Muscle layer of duodenum (tissue), 2 donors: ENCODE measurements around the gene ADAMTS15.

Source experiments
- H3K27ac ChIP-seq: one replicate; pipeline ENCODE4 v1.7.0; 2013; ENCODE audit warnings: mild to moderate bottlenecking, low read length
- H3K27me3 ChIP-seq: one replicate; pipeline ENCODE4 v1.7.0; 2013; ENCODE audit warnings: low read depth, mild to moderate bottlenecking, control low read depth, low read length
- H3K36me3 ChIP-seq, 2 donors: one replicate each; pipeline ENCODE4 v1.7.0; 2013; ENCODE audit warnings: low read length in 2 of 2, control low read depth in 1 of 2, mild to moderate bottlenecking in 1 of 2; ENCODE audit not compliant: insufficient read depth in 2 of 2, control insufficient read depth in 1 of 2
- H3K4me1 ChIP-seq, 2 donors: one replicate each; pipeline ENCODE4 v1.7.0; 2013; ENCODE audit warnings: low read length in 2 of 2, mild to moderate bottlenecking in 2 of 2, control low read depth in 1 of 2, moderate library complexity in 1 of 2; ENCODE audit not compliant: insufficient read depth in 2 of 2, control insufficient read depth in 1 of 2
- H3K4me3 ChIP-seq, 2 donors: one replicate each; pipeline ENCODE4 v1.7.0; 2013; ENCODE audit warnings: low read length in 2 of 2, low read depth in 1 of 2, mild to moderate bottlenecking in 1 of 2
- H3K9me3 ChIP-seq, 2 donors: one replicate each; pipeline ENCODE4 v1.7.0; 2013; ENCODE audit warnings: low read length in 2 of 2, control low read depth in 1 of 2, mild to moderate bottlenecking in 1 of 2; ENCODE audit not compliant: control insufficient read depth in 1 of 2
- donor health status: healthy.

Gene ADAMTS15

GRCh38 chr11:130476200-130476921 lies 27.9 kb downstream of the ADAMTS15 start:
- peaks cover 0 to 13% of the 10 kb centered on the region in 2 donors for H3K36me3 ChIP-seq
- H3K4me3 ChIP-seq, result no peak overlapping the region
- no peaks in the 10 kb centered on the region for H3K27me3 ChIP-seq
- H3K4me1 ChIP-seq, result peaks cover 22 to 23% of the 10 kb centered on the region in 2 donors
- H3K27ac ChIP-seq, result peak overlapping the region; percentile 8
- H3K9me3 ChIP-seq, result no peaks in the 10 kb centered on the region

DNA sequence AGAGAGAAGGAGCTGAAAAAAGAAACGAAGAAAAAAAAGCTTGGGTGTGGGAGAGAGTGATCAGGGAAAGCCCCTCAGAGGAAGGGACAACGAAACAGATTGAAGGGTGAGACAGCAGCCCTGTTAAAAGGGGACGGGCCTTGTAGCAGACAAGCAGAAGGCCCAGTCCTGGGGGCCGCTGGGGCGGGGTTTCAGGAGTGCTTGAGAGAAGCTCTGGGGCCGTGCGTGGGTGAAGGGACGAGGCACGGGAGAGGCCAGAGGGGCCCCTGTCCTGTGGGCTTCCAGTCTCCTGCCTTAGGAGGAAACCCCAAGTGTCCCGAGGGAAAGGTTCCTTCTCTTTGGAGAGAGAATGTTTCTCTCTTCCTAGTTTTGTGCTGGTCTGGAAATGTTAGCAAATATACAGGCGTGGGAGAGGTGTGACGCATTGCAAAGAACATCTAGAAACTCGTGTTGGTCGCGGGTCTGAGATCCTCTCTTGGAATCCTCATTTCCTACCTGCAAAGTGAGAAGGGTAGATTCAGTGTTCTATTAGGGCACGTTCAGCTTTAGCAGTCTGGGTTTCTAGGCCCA lies 28.6 kb downstream of the ADAMTS15 start:
- Histone ChIP-seq H3K9me3 (no peaks in the 10 kb centered on the region), H3K27me3 (no peaks in the 10 kb centered on the region), H3K27ac (peak overlapping the region; percentile 8), H3K4me3 (no peak overlapping the region), H3K36me3 (peaks cover 0 to 13% of the 10 kb centered on the region in 2 donors), H3K4me1 (peaks cover 22 to 23% of the 10 kb centered on the region in 2 donors)

GRCh38 chr11:130477586-130478203 lies 29.2 kb downstream of the ADAMTS15 start:
- Histone ChIP-seq H3K36me3 (peaks cover 0 to 12% of the 10 kb centered on the region in 2 donors), H3K4me1 (peaks cover 22 to 23% of the 10 kb centered on the region in 2 donors), H3K27ac (peak overlapping the region; percentile 64), H3K9me3 (no peaks in the 10 kb centered on the region), H3K4me3 (no peak overlapping the region), H3K27me3 (no peaks in the 10 kb centered on the region)

DNA sequence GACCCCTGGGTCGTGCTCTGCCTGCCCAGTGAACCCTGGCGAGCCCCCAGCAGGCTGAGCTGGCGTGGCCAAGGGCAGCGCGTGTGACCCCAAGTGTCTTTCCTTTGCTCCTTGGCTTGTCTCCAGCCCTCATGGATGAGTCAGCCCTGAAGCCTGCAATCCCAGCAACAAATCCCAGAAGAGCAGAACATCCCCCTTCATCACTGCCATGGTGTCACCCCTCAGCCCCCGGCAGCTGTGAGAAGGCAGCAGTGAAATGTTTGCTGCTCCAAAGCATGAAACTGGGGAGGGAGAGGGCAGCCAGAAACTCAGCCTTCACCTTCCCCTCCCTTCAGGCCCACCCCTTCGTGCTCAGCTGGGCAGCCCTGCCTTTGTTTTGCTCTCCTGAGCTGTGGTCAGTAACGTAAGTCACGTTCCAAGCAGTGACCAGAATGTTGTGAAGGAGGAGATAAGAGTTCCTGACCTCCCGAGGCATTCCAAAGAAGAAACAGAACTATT lies 29.8 kb downstream of the ADAMTS15 start:
- peak overlapping the region; percentile 2 to 19 for H3K4me3 ChIP-seq
- no peaks in the 10 kb centered on the region for H3K9me3 ChIP-seq
- no peaks in the 10 kb centered on the region for H3K27me3 ChIP-seq
- H3K27ac ChIP-seq, result peak overlapping the region; percentile 64
- H3K36me3 ChIP-seq, result peaks cover 0 to 7% of the 10 kb centered on the region in 2 donors
- peaks cover 22 to 23% of the 10 kb centered on the region in 2 donors for H3K4me1 ChIP-seq

GRCh38 chr11:130478881-130479280 lies 30.4 kb downstream of the ADAMTS15 start:
- Histone ChIP-seq H3K4me1 (peaks cover 22 to 23% of the 10 kb centered on the region in 2 donors), H3K9me3 (no peaks in the 10 kb centered on the region), H3K27me3 (no peaks in the 10 kb centered on the region), H3K36me3 (peaks cover 0 to 1% of the 10 kb centered on the region in 2 donors), H3K4me3 (peak overlapping the region; percentile 2 to 19), H3K27ac (peak overlapping the region; percentile 64)

GRCh38 chr11:130480186-130480585 lies 31.7 kb downstream of the ADAMTS15 start:
- H3K27me3 ChIP-seq, result no peaks in the 10 kb centered on the region
- H3K4me3 ChIP-seq, result no peak overlapping the region
- H3K9me3 ChIP-seq, result no peaks in the 10 kb centered on the region
- H3K36me3 ChIP-seq, result no peaks in the 10 kb centered on the region
- no peak overlapping the region for H3K27ac ChIP-seq
- H3K4me1 ChIP-seq, result peaks cover 22 to 23% of the 10 kb centered on the region in 2 donors

GRCh38 chr11:130480711-130481140 lies 32.3 kb downstream of the ADAMTS15 start:
- Histone ChIP-seq H3K4me3 (no peak overlapping the region), H3K9me3 (no peaks in the 10 kb centered on the region), H3K27me3 (no peaks in the 10 kb centered on the region), H3K36me3 (no peaks in the 10 kb centered on the region), H3K4me1 (peaks cover 22 to 23% of the 10 kb centered on the region in 2 donors), H3K27ac (no peak overlapping the region)

- Histone ChIP-seq H3K9me3 (no peaks in the 10 kb centered on the region), H3K27ac (no peak overlapping the region), H3K4me3 (no peak overlapping the region), H3K36me3 (no peaks in the 10 kb centered on the region), H3K4me1 (peaks cover 10 to 12% of the 10 kb centered on the region in 2 donors), H3K27me3 (no peaks in the 10 kb centered on the region)
Observed at GRCh38 chr11:130483124-130483523, 34.7 kb downstream of the ADAMTS15 start.

DNA sequence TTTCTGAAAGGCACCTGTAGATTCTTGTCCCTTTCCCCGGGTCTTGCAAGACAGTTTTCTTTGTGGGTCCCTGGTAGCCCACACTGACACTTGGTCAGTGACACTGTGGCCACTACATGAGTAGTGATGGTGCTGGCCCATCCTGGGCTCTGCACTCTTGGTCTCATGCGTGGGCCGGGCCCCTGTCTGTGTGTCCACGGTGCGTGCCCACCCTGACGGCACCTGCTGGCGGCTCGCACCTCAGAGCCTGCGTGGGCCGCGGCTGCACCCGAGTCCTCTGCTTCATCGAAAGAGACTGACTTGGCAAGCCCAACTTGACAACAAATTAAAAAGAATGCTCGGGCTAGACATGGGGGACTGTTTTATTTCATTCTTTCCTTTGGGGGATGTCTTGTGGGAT lies 37.5 kb downstream of the ADAMTS15 start:
- no peak overlapping the region for H3K27ac ChIP-seq
- H3K27me3 ChIP-seq, result no peaks in the 10 kb centered on the region
- no peaks in the 10 kb centered on the region for H3K4me1 ChIP-seq
- H3K36me3 ChIP-seq, result no peaks in the 10 kb centered on the region
- H3K4me3 ChIP-seq, result no peak overlapping the region
- no peaks in the 10 kb centered on the region for H3K9me3 ChIP-seq

DNA sequence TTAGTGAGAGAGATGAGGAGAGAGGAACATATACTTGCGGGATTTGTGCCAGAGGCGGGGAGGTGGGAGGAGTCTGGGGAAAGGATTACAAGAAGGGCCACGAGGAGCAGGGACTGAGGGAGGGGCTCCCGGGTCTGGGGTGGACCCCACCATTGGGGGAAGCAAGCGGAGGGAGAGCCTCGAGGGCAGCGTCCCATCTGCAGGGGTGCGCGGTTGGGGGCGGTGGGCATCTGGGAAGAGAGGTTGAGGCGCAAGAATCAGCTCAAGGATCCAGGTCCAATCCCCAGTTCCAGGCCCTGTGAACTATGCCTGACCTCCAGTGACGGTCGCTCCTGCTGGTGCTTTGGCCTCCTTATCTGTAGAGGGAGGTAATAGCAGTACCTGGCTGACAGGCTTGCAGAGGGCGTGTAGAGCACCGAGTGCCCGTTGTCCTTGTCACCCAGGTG lies 38.0 kb downstream of the ADAMTS15 start:
- Histone ChIP-seq H3K27me3 (no peaks in the 10 kb centered on the region), H3K9me3 (no peaks in the 10 kb centered on the region)

More for the DNA sequence above, 38.0 kb downstream of the ADAMTS15 start:
- Histone ChIP-seq H3K36me3 (no peaks in the 10 kb centered on the region), H3K4me1 (no peaks in the 10 kb centered on the region), H3K4me3 (no peak overlapping the region), H3K27ac (no peak overlapping the region)
